ENCODE data around the gene ATP5PD. TPM values are rescaled to one million over a fixed set of nuclear protein-coding genes. Genes with fewer than 3 reads are reported as not detected.
"Not testable (repeated sequence)": the region's sequence is repeated elsewhere in the genome, so short reads cannot be mapped to it uniquely, and the experiment has no call there.

ATP5PD gene
- total RNA-seq, 2 experiments from 2014 or later, result 185 to 189 TPM

- H3K36me3 Mint-ChIP-seq, result no peaks in the 10 kb centered on the region
- DNase-seq, result no peak
- H3K27ac Mint-ChIP-seq, result no peak overlapping the region
- H3K27me3 Mint-ChIP-seq, result no peaks in the 10 kb centered on the region
- no peaks in the 10 kb centered on the region for H3K9me3 Mint-ChIP-seq
- H3K4me3 Mint-ChIP-seq, result no peak overlapping the region
- H3K4me1 Mint-ChIP-seq, result peaks cover 33% of the 10 kb centered on the region
Measured at GRCh38 chr17:75081611-75082540, 35.1 kb upstream of the ATP5PD start.

GRCh38 chr17:75079023-75079373, 32.2 kb upstream of the ATP5PD start:
- no peak overlapping the region for H3K27ac Mint-ChIP-seq
- H3K27me3 Mint-ChIP-seq, result no peaks in the 10 kb centered on the region
- DNase-seq, result no peak
- H3K4me3 Mint-ChIP-seq, result no peak overlapping the region
- H3K36me3 Mint-ChIP-seq, result no peaks in the 10 kb centered on the region
- peaks cover 26% of the 10 kb centered on the region for H3K4me1 Mint-ChIP-seq
- H3K9me3 Mint-ChIP-seq, result no peaks in the 10 kb centered on the region

- Mint-ChIP-seq H3K36me3 (no peaks in the 10 kb centered on the region), H3K4me1 (peaks cover 22% of the 10 kb centered on the region), H3K27me3 (no peaks in the 10 kb centered on the region), H3K9me3 (no peaks in the 10 kb centered on the region), H3K4me3 (no peak overlapping the region), H3K27ac (no peak overlapping the region)
- DNase-seq, result no peak
Measured at GRCh38 chr17:75078284-75079022, 31.7 kb upstream of the ATP5PD start.

- H3K27ac Mint-ChIP-seq, result peak overlapping the region; percentile 12
- peaks cover 22% of the 10 kb centered on the region for H3K4me1 Mint-ChIP-seq
- peak; percentile 59 for DNase-seq
- no peaks in the 10 kb centered on the region for H3K27me3 Mint-ChIP-seq
- H3K4me3 Mint-ChIP-seq, result peak overlapping the region; percentile 52
- no peaks in the 10 kb centered on the region for H3K9me3 Mint-ChIP-seq
- H3K36me3 Mint-ChIP-seq, result no peaks in the 10 kb centered on the region
Measured at GRCh38 chr17:75077496-75078283, 30.9 kb upstream of the ATP5PD start.

GRCh38 chr17:75077072-75077495, 30.3 kb upstream of the ATP5PD start:
- no peaks in the 10 kb centered on the region for H3K9me3 Mint-ChIP-seq
- H3K4me3 Mint-ChIP-seq, result no peak overlapping the region
- no peak for DNase-seq
- peak overlapping the region; percentile 12 for H3K27ac Mint-ChIP-seq
- peaks cover 22% of the 10 kb centered on the region for H3K4me1 Mint-ChIP-seq
- H3K36me3 Mint-ChIP-seq, result no peaks in the 10 kb centered on the region
- H3K27me3 Mint-ChIP-seq, result no peaks in the 10 kb centered on the region

GRCh38 chr17:75075597-75076336, 29.0 kb upstream of the ATP5PD start:
- no peak for DNase-seq
- peaks cover 22% of the 10 kb centered on the region for H3K4me1 Mint-ChIP-seq
- no peak overlapping the region for H3K4me3 Mint-ChIP-seq
- H3K27ac Mint-ChIP-seq, result no peak overlapping the region
- H3K27me3 Mint-ChIP-seq, result no peaks in the 10 kb centered on the region
- H3K9me3 Mint-ChIP-seq, result no peaks in the 10 kb centered on the region
- H3K36me3 Mint-ChIP-seq, result no peaks in the 10 kb centered on the region

GRCh38 chr17:75074532-75074931, 27.8 kb upstream of the ATP5PD start:
- no peaks in the 10 kb centered on the region for H3K36me3 Mint-ChIP-seq
- no peaks in the 10 kb centered on the region for H3K27me3 Mint-ChIP-seq
- H3K4me1 Mint-ChIP-seq, result peaks cover 18% of the 10 kb centered on the region
- no peak overlapping the region for H3K27ac Mint-ChIP-seq
- H3K9me3 Mint-ChIP-seq, result no peaks in the 10 kb centered on the region
- DNase-seq, result no peak
- no peak overlapping the region for H3K4me3 Mint-ChIP-seq

- Mint-ChIP-seq H3K27me3 (no peaks in the 10 kb centered on the region), H3K9me3 (no peaks in the 10 kb centered on the region), H3K4me1 (peaks cover 15% of the 10 kb centered on the region), H3K4me3 (no peak overlapping the region), H3K36me3 (no peaks in the 10 kb centered on the region), H3K27ac (no peak overlapping the region)
- no peak for DNase-seq
Measured at GRCh38 chr17:75073618-75074047, 26.9 kb upstream of the ATP5PD start.

- H3K27me3 Mint-ChIP-seq, H3K4me3 Mint-ChIP-seq, H3K9me3 Mint-ChIP-seq, H3K27ac Mint-ChIP-seq, DNase-seq, H3K36me3 Mint-ChIP-seq: not testable (repeated sequence)
- peaks cover 10% of the 10 kb centered on the region for H3K4me1 Mint-ChIP-seq
Measured at GRCh38 chr17:75072909-75073308, 26.1 kb upstream of the ATP5PD start.

- H3K36me3 Mint-ChIP-seq, H3K9me3 Mint-ChIP-seq, H3K27ac Mint-ChIP-seq, H3K4me3 Mint-ChIP-seq, H3K27me3 Mint-ChIP-seq, DNase-seq: not testable (repeated sequence)
- H3K4me1 Mint-ChIP-seq, result peaks cover 11% of the 10 kb centered on the region
Measured at GRCh38 chr17:75071478-75072271, 24.9 kb upstream of the ATP5PD start.

GRCh38 chr17:75069783-75070182, 23.0 kb upstream of the ATP5PD start:
- Mint-ChIP-seq H3K4me1 (peaks cover 28% of the 10 kb centered on the region), H3K9me3 (no peaks in the 10 kb centered on the region), H3K27ac (no peak overlapping the region), H3K36me3 (peaks cover 2% of the 10 kb centered on the region), H3K27me3 (no peaks in the 10 kb centered on the region), H3K4me3 (no peak overlapping the region)
- no peak for DNase-seq

- Mint-ChIP-seq H3K4me3 (no peak overlapping the region), H3K27ac (no peak overlapping the region), H3K9me3 (no peaks in the 10 kb centered on the region), H3K36me3 (peaks cover 2% of the 10 kb centered on the region), H3K27me3 (no peaks in the 10 kb centered on the region), H3K4me1 (peaks cover 34% of the 10 kb centered on the region)
- no peak for DNase-seq
Measured at GRCh38 chr17:75068750-75069149, 22.0 kb upstream of the ATP5PD start.

GRCh38 chr17:75067856-75068255, 21.1 kb upstream of the ATP5PD start:
- peaks cover 2% of the 10 kb centered on the region for H3K36me3 Mint-ChIP-seq
- no peak overlapping the region for H3K4me3 Mint-ChIP-seq
- H3K4me1 Mint-ChIP-seq, result peaks cover 34% of the 10 kb centered on the region
- H3K9me3 Mint-ChIP-seq, result no peaks in the 10 kb centered on the region
- peak overlapping the region; percentile 25 for H3K27ac Mint-ChIP-seq
- no peak for DNase-seq
- no peaks in the 10 kb centered on the region for H3K27me3 Mint-ChIP-seq

Measured in activated naive CD8-positive, alpha-beta T cell treated with anti-CD3 and anti-CD28 coated beads for 36 hours (primary cell).